Amniotic stem cell (primary cell): ENCODE results near the gene ZBTB7B.
A peak's percentile ranks its signal among the peaks of the same experiment; 100 is the strongest.

Source experiments
- DNase-seq: peaks from one replicate; lab custom pipeline; 2025; lab: John Stamatoyannopoulos, UW

The ZBTB7B gene

GRCh38 chr1:155038602-155039307 lies 36.2 kb downstream of the ZBTB7B start:
- no peak for DNase-seq

- DNase-seq: no peak
Observed at GRCh38 chr1:155039308-155039669, 36.7 kb downstream of the ZBTB7B start.

DNA sequence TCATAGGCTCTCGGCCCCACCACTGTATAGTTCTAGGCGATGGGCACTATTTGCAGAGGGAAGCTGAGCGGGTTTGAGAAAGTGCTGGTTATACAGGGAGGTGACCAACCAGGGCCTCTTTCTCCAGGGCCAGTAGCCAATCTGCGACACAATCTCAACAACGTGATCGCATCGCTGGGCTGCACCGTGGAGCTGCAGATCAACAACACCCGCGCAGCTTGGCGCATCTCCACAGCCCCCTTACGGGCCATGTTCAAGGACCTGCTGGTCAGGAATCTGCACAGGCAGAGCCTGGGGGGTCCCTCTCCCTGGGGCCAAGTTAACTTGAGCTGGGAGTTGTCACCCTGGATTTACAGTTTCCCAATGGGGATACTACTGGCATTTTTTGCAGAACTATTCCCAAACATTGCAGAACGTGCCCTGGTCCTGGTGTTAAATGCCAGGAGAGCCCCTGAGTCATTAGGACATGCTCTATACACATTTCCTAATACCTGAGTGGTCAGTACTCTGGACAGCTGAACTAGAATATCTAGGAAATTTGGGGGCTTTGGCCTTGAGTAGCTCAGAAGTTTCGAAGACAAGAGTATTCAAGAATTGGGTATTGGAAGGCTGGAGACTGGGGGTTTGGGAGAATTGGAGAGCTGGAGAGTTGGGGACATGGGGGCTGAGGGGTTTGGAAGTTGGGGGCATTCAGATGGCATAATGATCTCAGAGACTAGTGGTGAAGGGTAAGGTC lies 37.9 kb downstream of the ZBTB7B start:
- no peak for DNase-seq

DNA sequence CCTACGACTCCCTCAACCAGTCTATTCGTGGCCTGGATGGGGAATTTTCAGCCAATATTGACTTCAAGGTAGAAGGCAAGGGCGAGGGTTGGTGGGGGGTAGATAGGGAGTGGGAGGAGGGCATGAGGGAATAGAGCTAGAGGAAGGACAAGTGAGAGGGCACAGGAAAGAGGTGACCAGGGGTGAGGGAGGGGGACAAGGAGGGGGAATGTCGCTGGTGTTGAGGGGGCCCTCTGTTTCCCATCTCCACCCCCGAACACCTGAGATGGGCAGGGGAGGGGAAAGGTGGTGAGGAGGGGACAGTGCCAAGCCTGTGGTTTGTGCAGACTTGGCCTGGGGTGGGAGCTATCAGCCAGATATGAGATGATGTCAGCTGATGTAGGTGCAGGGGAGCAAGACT lies 40.2 kb downstream of the ZBTB7B start:
- DNase-seq: no peak

DNA sequence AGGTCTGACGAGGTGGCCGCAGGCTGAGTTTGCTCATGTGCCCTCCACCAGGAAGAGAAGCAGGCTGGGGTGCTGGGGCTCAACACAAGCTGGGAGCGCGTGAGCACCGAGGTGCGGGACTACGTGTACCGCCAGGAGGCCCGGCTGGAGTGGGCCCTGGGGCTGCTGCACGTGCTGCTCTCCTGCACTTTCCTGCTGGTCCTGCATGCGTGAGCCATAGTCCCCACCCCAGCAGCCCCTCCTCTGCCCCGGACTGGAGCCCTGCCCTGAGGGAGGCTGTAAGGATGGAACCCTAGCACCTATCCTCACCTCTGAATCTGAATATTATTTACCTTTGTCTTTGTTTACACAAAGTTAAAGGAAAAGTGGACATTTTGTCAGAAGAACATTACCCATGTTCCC lies 40.7 kb downstream of the ZBTB7B start:
- no peak for DNase-seq

DNA sequence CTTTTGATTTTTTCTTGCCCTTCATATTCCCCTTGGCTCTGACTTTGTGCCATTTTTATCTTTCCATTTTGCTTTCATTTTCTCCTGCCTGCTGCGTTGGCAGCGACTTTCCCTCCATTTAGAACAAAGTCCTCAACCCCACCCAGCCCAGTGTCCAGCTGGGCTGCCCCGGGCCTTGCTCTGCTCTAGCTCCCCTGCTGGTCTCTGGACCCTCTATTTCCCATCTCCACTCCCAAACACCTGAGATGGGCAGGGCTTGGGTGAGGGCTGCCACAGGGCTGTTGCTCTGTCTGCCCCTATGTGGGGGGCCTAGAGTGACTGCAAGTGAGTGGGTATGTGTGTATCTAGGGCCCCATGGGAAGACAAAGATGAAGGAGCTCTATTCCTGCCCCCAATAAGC lies 41.2 kb downstream of the ZBTB7B start:
- no peak for DNase-seq

GRCh38 chr1:155044365-155044764 lies 41.8 kb downstream of the ZBTB7B start:
- no peak for DNase-seq

GRCh38 chr1:155044812-155045657 lies 42.4 kb downstream of the ZBTB7B start:
- DNase-seq: peak; percentile 24

GRCh38 chr1:155048449-155049334 lies 46.1 kb downstream of the ZBTB7B start:
- DNase-seq: no peak

DNA sequence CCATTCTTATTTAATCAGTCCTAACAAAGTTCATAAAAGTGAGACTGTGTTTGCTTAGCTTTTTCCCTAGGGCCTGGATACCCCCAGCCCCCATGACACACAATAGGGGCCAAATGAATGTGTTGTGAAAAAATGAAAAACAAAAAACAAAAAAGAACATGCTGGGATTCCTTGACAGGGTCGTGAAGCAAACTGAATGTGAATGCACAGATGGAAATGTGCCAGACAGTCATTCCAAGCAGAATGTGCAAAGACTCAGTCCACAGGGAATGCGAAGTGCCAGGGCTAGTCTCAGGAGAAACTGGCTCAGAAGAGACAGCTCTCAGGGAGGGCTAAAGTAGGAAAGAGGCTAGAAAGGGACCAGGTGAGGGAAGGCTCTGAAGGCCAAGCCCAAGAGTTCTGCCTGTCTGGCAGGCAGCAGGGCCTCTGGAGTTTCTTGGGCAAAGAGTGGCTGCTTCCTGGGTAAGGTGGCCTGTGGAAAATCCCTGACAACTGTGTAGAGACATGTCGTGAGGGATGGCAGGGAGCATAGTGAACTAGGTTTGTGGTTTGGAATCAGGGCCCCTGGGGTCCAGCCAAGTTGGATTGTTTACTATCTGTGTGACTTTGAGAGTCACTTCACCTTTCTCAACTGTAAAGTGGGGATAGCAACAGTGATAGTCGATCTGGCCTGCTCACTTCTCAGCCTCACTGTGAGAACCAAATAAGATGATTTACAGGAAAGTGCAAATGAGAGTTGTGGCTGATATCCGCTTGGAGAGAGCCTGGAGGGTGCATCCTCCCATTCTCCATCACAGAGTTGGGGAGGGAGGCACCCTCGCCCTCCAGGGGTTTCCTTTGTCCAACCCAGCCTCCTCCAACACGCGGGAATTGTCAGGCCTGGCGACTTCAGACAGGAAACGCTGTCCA lies 47.3 kb downstream of the ZBTB7B start:
- DNase-seq: peak; percentile 7

DNA sequence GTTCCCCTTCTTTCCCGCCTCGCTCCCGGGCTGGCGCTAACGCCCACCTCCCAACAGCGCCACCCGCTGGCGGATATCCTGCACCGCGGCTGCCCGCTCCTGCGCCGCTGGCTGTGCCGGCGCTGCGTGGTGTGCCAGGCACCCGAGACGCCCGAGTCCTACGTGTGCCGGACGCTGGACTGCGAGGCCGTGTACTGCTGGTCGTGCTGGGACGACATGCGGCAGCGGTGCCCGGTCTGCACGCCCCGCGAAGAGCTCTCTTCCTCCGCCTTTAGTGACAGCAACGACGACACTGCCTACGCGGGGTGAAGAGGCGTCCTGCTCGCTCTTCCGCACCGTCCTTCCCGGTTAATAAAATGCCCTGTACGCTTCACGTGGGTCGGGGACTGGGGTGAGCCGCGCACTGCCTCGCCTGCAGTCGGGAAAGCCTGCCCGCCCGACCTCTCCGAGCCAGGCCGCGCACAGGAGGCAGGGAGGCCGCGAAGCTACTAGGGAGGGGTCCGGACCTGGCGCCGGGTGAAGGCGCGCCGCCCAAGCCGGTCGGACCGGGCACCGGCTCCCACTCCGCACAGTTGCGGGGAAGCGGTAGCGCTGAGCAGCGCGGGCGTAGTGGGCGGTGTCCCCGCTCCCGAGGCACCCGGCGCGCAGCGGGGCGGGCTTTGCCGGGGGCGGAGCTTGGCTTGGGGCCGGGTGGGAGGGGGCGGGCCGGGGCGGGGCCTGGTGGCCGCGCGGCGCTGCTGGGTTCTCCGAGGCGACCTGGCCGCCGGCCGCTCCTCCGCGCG lies 48.1 kb downstream of the ZBTB7B start, which contains the start of gene ADAM15:
Gene ADAM15, plus strand, starts transcription at position 757 of the 782 bp plus-strand sequence. CDS start 71 bp downstream, outside the sequence.
- peak; percentile 38 for DNase-seq

GRCh38 chr1:155051342-155051776 lies 48.8 kb downstream of the ZBTB7B start:
- DNase-seq: no peak

DNA sequence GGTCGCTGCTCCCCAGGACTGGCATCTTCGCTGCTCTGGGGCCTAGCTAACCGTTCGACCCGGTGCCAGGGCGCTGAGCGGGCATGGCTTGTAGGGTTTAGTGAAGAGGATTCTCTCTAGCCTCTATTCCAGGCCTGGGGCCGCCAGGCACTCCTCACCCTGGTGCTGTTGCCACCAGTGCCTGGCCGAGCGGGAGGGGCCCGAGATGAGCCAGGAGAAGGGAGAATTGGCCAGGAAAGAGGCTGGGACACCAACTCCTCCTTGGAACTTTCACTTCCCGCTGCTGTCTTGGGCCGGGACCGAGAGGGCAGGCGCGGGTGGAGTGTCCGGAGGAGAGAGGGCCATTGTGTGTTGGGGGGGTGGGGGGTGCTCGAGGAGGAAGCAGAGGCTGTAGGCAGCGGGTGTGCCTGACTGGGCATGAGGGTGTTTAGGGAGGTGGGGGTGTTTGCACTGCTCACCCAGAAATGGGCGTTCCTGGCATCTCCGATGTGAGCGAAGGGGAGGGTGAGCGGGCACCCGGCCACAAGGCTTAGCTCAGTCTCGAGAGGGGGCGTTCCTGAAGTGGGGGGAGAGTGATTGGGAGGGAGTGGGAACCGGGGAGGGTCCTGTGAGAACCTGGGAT lies 49.3 kb downstream of the ZBTB7B start:
- DNase-seq: peak; percentile 3

DNA sequence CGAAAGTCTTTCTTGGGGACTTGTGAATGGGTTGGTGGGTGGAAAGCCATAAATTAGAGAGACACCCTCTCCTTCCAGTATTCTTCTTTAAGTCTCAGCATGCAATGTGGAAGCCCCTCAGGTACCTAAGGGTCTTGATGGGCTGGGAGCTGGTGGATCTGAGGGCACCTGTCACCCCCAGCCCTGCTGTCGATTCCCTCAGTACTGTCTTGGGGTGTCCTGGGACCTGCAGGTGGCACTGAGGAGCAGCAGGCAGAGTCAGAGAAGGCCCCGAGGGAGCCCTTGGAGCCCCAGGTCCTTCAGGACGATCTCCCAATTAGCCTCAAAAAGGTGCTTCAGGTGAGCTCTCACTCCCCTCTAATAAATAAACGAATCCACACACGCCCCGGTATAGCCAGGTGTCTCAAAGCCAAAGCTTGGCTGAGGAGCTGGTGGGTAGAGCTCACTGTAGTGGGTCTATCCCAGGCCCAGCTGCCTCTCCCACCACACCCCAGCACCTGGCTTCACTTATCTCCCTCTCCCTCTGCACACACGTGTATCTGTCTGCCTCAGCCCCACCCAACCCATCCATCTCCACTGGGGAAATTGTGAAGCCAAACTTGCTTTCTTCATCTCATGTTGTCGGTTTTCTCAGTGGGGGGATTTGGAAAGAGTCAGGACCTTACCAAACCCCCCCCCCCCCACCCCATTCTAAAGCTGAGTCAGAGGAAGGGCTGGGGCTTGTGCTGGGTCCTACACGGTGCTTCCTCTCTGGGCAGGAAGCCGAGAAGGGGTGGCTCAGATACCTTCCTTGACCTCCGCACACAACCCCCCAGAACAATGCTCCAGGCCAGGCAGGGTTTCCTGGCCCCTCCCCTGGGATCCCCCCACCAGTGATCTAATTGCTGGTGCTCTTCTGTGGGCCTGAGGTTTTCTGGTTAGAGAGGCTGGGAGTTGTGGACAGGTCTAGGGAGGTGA lies 50.1 kb downstream of the ZBTB7B start:
- DNase-seq: no peak

DNA sequence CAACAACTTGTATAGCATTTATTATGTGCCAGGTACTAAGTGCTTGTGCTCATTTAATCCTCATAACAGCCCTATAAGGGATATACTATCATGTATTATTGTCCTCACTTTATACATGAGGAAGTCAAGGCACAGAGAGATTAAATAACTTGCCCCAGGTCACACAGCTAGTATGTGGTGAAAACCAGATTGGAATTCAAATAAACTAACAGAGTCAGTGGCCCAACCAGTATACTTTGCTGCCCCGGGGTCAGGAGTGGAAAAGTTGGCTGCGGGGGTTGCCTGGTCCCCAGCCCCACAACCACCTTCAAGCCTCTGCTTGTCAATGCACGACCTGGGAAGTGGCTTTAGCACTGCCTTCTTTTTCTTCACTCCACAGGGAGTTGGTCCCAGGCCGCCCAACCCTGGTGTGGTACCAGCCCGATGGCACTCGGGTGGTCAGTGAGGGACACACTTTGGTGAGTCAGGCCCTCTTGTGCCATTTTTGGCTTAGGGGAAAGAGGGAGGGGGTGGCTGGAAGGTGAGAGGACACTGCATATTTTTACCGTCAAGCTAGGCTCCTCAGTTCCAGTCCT lies 51.0 kb downstream of the ZBTB7B start:
- no peak for DNase-seq

DNA sequence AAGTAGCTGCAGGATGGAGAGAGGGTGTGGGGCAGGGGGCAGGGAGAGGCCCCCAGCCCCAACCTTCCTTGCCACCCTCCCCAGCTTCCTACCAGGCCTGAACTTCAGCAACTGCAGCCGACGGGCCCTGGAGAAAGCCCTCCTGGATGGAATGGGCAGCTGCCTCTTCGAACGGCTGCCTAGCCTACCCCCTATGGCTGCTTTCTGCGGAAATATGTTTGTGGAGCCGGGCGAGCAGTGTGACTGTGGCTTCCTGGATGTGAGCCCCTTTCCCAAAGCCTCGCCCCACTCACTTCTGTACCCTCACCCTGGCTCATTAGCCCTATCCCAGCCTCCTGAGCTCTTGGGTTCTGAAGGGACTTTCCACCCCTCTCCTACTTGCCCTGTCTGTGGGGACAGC lies 54.5 kb downstream of the ZBTB7B start:
- no peak for DNase-seq

DNA sequence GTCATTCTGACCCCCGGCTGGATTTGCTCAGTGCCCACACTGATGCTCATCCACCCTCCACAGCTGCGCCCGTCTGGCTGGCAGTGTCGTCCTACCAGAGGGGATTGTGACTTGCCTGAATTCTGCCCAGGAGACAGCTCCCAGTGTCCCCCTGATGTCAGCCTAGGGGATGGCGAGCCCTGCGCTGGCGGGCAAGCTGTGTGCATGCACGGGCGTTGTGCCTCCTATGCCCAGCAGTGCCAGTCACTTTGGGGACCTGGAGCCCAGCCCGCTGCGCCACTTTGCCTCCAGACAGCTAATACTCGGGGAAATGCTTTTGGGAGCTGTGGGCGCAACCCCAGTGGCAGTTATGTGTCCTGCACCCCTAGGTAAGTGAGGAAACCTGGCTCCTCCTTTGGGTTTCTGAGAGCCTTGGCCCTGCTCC lies 55.2 kb downstream of the ZBTB7B start:
- no peak for DNase-seq

DNA sequence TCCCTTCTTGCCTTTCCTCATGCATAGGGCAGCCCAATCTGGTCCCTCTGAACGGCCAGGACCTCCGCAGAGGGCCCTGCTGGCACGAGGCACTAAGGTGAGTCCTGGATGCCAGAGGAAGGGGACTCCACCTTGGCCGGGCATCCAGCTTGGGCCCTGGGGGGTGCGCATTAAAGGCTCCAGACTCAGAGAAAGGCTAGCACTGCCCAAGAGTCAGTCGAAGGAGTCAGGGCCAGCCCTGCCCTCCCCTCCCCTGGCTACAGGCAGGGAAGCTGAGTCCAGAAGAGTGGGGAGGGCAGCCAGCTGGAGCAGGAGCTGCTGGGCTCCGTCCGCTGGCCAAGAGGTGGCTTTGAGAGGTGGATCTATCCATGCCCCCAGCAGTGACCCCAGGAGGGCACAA lies 58.1 kb downstream of the ZBTB7B start:
- no peak for DNase-seq
